NCI-H2227 (cell line): ENCODE results near the gene PAQR5.
"Not testable (repeated sequence)": the region's sequence is repeated elsewhere in the genome, so short reads cannot be mapped to it uniquely, and the experiment has no call there.

Experiments used
- DNase-seq: peaks from one replicate; lab custom pipeline; 2025; ENCODE audit not compliant: unreplicated experiment; lab: John Stamatoyannopoulos, UW

PAQR5 gene

GRCh38 chr15:69292826-69293420 is 5.8 kb upstream of the PAQR5 start:
- no peak for DNase-seq

- DNase-seq: no peak
Measured at GRCh38 chr15:69293741-69294615, 4.7 kb upstream of the PAQR5 start.

GRCh38 chr15:69296606-69297005 is 2.1 kb upstream of the PAQR5 start:
- no peak for DNase-seq

- no peak for DNase-seq
Measured at GRCh38 chr15:69297642-69298353, 914 bp upstream of the PAQR5 start.

GRCh38 chr15:69298354-69298696 is 387 bp upstream of the PAQR5 start:
- DNase-seq: no peak

GRCh38 chr15:69299451-69299886 is 757 bp downstream of the PAQR5 start:
- no peak for DNase-seq

GRCh38 chr15:69299943-69300588 is 1.4 kb downstream of the PAQR5 start:
- no peak for DNase-seq

- not testable (repeated sequence) for DNase-seq
Measured at GRCh38 chr15:69301101-69301500, 2.4 kb downstream of the PAQR5 start.

GRCh38 chr15:69302087-69302486 is 3.4 kb downstream of the PAQR5 start:
- DNase-seq: not testable (repeated sequence)

- no peak for DNase-seq
Measured at GRCh38 chr15:69302929-69303328, 4.2 kb downstream of the PAQR5 start.

GRCh38 chr15:69303337-69304181 is 4.8 kb downstream of the PAQR5 start:
- no peak for DNase-seq

- DNase-seq: no peak
Measured at GRCh38 chr15:69304182-69304545, 5.5 kb downstream of the PAQR5 start.

GRCh38 chr15:69305204-69305931 is 6.7 kb downstream of the PAQR5 start:
- DNase-seq: no peak

GRCh38 chr15:69305933-69306568 is 7.3 kb downstream of the PAQR5 start:
- DNase-seq: no peak

GRCh38 chr15:69307939-69308338 is 9.2 kb downstream of the PAQR5 start:
- no peak for DNase-seq

GRCh38 chr15:69308949-69309348 is 10.2 kb downstream of the PAQR5 start:
- no peak for DNase-seq

GRCh38 chr15:69311319-69311721 is 12.6 kb downstream of the PAQR5 start:
- DNase-seq: no peak

- DNase-seq: no peak
Measured at GRCh38 chr15:69313432-69314000, 14.8 kb downstream of the PAQR5 start.

- DNase-seq: no peak
Measured at GRCh38 chr15:69314131-69314530, 15.4 kb downstream of the PAQR5 start.
